IMR-90 (cell line): ENCODE results near the gene PGAM4. TPM values are rescaled to one million over a fixed set of nuclear protein-coding genes. Genes with fewer than 3 reads are reported as not detected.
A peak's percentile ranks its signal among the peaks of the same experiment; 100 is the strongest.

ENCODE experiments used
- ATAC-seq: fragments of 200-7000 bp; cut with Tn5 transposase; 2 replicates; pipeline ENCODE4 v1.9.1; 2020; ENCODE audit warnings: low read depth, mild to moderate bottlenecking, moderate library complexity
- BruUV-seq: library from RNA; stranded (reverse); fragments of 400-500 nt; replicated peaks from 2 replicates; lab custom pipeline; 2021; lab: Mats Ljungman, UMichigan
- CTCF ChIA-PET: fragments of 300-600 bp; formaldehyde crosslinking; extraction: SDS; loops from one replicate; lab custom pipeline; 2021; ENCODE audit warnings: antibody characterized with exemption; lab: Yijun Ruan, JAX
- POLR2A ChIA-PET: fragments of 300-600 bp; sonication (Branson Sonifier 250); formaldehyde crosslinking; loops from one replicate; lab custom pipeline; 2022; ENCODE audit warnings: antibody characterized with exemption; ENCODE audit not compliant: unreplicated experiment; lab: Charles Lee
- DNase-seq: peaks from one replicate; pipeline ENCODE4 v3.0.0; 2013
- H2AFZ ChIP-seq: replicated peaks from 2 replicates; pipeline ENCODE3; 2013; ENCODE audit warnings: low read length, mild to moderate bottlenecking; ENCODE audit not compliant: poor library complexity
- H2AK5ac ChIP-seq: 2 replicates; pipeline ENCODE4 v1.6.1; 2013; ENCODE audit warnings: low read depth, low read length, inconsistent platforms
- H2AK9ac ChIP-seq: replicated peaks from 2 replicates; pipeline ENCODE3; 2013; ENCODE audit warnings: mild to moderate bottlenecking, low read depth, low read length, moderate library complexity; ENCODE audit not compliant: poor library complexity
- H2BK120ac ChIP-seq: 2 replicates; pipeline ENCODE4 v1.6.1; 2013; ENCODE audit warnings: low read depth, low read length, inconsistent platforms
- H2BK15ac ChIP-seq: 3 replicates; pipeline ENCODE4 v1.6.1; 2013; ENCODE audit warnings: low read depth, low read length, inconsistent platforms
- H2BK20ac ChIP-seq: 2 replicates; pipeline ENCODE4 v1.6.1; 2013; ENCODE audit warnings: low read depth, mild to moderate bottlenecking, inconsistent platforms, low read length, moderate library complexity
- H2BK5ac ChIP-seq: 2 replicates; pipeline ENCODE4 v1.6.1; 2013; ENCODE audit warnings: mild to moderate bottlenecking, low read depth, low read length, inconsistent platforms; ENCODE audit not compliant: poor library complexity, severe bottlenecking
- H3K14ac ChIP-seq: replicated peaks from 2 replicates; pipeline ENCODE4 v1.6.1; 2013; ENCODE audit warnings: low read depth, low read length, inconsistent platforms
- H3K18ac ChIP-seq: 2 replicates; pipeline ENCODE4 v1.6.1; 2013; ENCODE audit warnings: low read depth, low read length, control low read depth
- H3K23ac ChIP-seq: 2 replicates; pipeline ENCODE4 v1.6.1; 2013; ENCODE audit warnings: low read depth, low read length, inconsistent platforms
- H3K27ac ChIP-seq: 2 replicates; pipeline ENCODE4 v1.5.1; 2013; ENCODE audit warnings: mild to moderate bottlenecking, control low read depth, low read length; ENCODE audit not compliant: insufficient read depth
- H3K27me3 ChIP-seq: 2 replicates; pipeline ENCODE4 v1.6.1; 2013; ENCODE audit warnings: low read length; ENCODE audit not compliant: control insufficient read depth, insufficient read depth
- H3K36me3 ChIP-seq: 2 replicates; pipeline ENCODE4 v1.6.1; 2013; ENCODE audit warnings: low read length, mixed read lengths; ENCODE audit not compliant: control insufficient read depth, insufficient read depth
- H3K4ac ChIP-seq: 2 replicates; pipeline ENCODE4 v1.6.1; 2013; ENCODE audit warnings: low read depth, low read length, inconsistent platforms
- H3K4me1 ChIP-seq: 2 replicates; pipeline ENCODE4 v1.6.1; 2013; ENCODE audit warnings: low read length, mixed read lengths; ENCODE audit not compliant: control insufficient read depth, insufficient read depth
- H3K4me2 ChIP-seq: 2 replicates; pipeline ENCODE4 v1.6.1; 2013; ENCODE audit warnings: low read depth, mild to moderate bottlenecking, control low read depth, low read length, moderate library complexity
- H3K4me3 ChIP-seq: 2 replicates; pipeline ENCODE4 v1.5.1; 2013; ENCODE audit warnings: low read depth, mild to moderate bottlenecking, control low read depth, low read length, moderate library complexity; ENCODE audit not compliant: insufficient read depth
- H3K56ac ChIP-seq: 2 replicates; pipeline ENCODE4 v1.6.1; 2013; ENCODE audit warnings: low read length, inconsistent platforms; ENCODE audit not compliant: insufficient read depth; ENCODE audit errors: extremely low read depth
- H3K79me1 ChIP-seq, 2 experiments: 2 replicates each; pipeline ENCODE4 v1.6.1; 2013; ENCODE audit warnings: low read length in 2 of 2, inconsistent platforms in 1 of 2, low read depth in 1 of 2
- H3K9ac ChIP-seq: 2 replicates; pipeline ENCODE4 v1.6.1; 2013; ENCODE audit warnings: low read depth, low read length, control low read depth
- H3K9me1 ChIP-seq: 2 replicates; pipeline ENCODE4 v1.6.1; 2013; ENCODE audit warnings: low read length, inconsistent platforms; ENCODE audit not compliant: insufficient read depth
- H3K9me3 ChIP-seq: 2 replicates; pipeline ENCODE4 v1.6.1; 2013; ENCODE audit warnings: low read length; ENCODE audit not compliant: control insufficient read depth, insufficient read depth
- H4K20me1 ChIP-seq: 2 replicates; pipeline ENCODE4 v1.6.1; 2013; ENCODE audit warnings: low read length, inconsistent platforms; ENCODE audit not compliant: insufficient read depth
- H4K5ac ChIP-seq: 2 replicates; pipeline ENCODE4 v1.6.1; 2013; ENCODE audit warnings: mild to moderate bottlenecking, low read depth, low read length, control low read depth
- H4K8ac ChIP-seq, 2 experiments: 2 replicates each; pipeline ENCODE4 v1.6.1; 2013; ENCODE audit warnings: low read depth in 2 of 2, low read length in 2 of 2, control low read depth in 1 of 2, inconsistent platforms in 1 of 2
- H4K91ac ChIP-seq: 2 replicates; pipeline ENCODE4 v1.6.1; 2013; ENCODE audit warnings: low read depth, low read length, inconsistent platforms; ENCODE audit not compliant: insufficient read depth
- BHLHE40 ChIP-seq: fragments of 150-350 bp; IDR thresholded peaks from 2 replicates; pipeline ENCODE4 v1.6.1; 2016; ENCODE audit warnings: mild to moderate bottlenecking, low read depth, low read length
- CEBPB ChIP-seq: IDR thresholded peaks from 2 replicates; pipeline ENCODE4 v1.6.1; 2012; ENCODE audit warnings: low read depth, low read length, improper control_type of control experiment
- CHD1 ChIP-seq: IDR thresholded peaks from 2 replicates; pipeline ENCODE4 v1.6.1; 2012; ENCODE audit warnings: low read depth, low read length, improper control_type of control experiment
- CTCF ChIP-seq: conservative IDR thresholded peaks from 2 replicates; pipeline ENCODE4 v1.5.1; 2012; ENCODE audit warnings: mild to moderate bottlenecking, low read depth, low read length, improper control_type of control experiment
- ELK1 ChIP-seq: fragments of 150-350 bp; IDR thresholded peaks from 2 replicates; pipeline ENCODE4 v1.6.1; 2016; ENCODE audit warnings: low read depth, mild to moderate bottlenecking, low read length, moderate library complexity, borderline replicate concordance
- FOS ChIP-seq: fragments of 150-350 bp; IDR thresholded peaks from 2 replicates; pipeline ENCODE4 v1.6.1; 2016; ENCODE audit warnings: low read depth, low read length
- MAFK ChIP-seq: IDR thresholded peaks from 2 replicates; pipeline ENCODE4 v1.6.1; 2012; ENCODE audit warnings: low read depth, low read length, improper control_type of control experiment
- MAZ ChIP-seq: IDR thresholded peaks from 2 replicates; pipeline ENCODE4 v1.6.1; 2012; ENCODE audit warnings: low read depth, mild to moderate bottlenecking, low read length, improper control_type of control experiment, moderate library complexity, borderline replicate concordance
- MXI1 ChIP-seq: IDR thresholded peaks from 2 replicates; pipeline ENCODE4 v1.6.1; 2012; ENCODE audit warnings: low read depth, mild to moderate bottlenecking, low read length, moderate library complexity, borderline replicate concordance
- NFE2L2 ChIP-seq: fragments of 150-350 bp; IDR thresholded peaks from 2 replicates; pipeline ENCODE4 v1.6.1; 2016; ENCODE audit warnings: low read depth, mild to moderate bottlenecking, low read length
- POLR2A ChIP-seq: IDR thresholded peaks from 2 replicates; pipeline ENCODE4 v1.6.1; 2012; ENCODE audit warnings: mild to moderate bottlenecking, low read depth, low read length
- RAD21 ChIP-seq: IDR thresholded peaks from 2 replicates; pipeline ENCODE4 v1.6.1; 2012; ENCODE audit warnings: low read length, improper control_type of control experiment
- RCOR1 ChIP-seq: IDR thresholded peaks from 2 replicates; pipeline ENCODE4 v1.6.1; 2012; ENCODE audit warnings: mild to moderate bottlenecking, low read length, improper control_type of control experiment; ENCODE audit not compliant: insufficient replicate concordance
- RFX5 ChIP-seq: IDR thresholded peaks from 2 replicates; pipeline ENCODE4 v1.8.0; 2012; ENCODE audit warnings: low read depth, mild to moderate bottlenecking, low read length, moderate library complexity
- SMC3 ChIP-seq: fragments of 150-350 bp; IDR thresholded peaks from 2 replicates; pipeline ENCODE4 v1.6.1; 2016; ENCODE audit warnings: low read depth, mild to moderate bottlenecking, antibody characterized with exemption, low read length, moderate library complexity
- USF2 ChIP-seq: fragments of 150-350 bp; IDR thresholded peaks from 2 replicates; pipeline ENCODE4 v1.6.1; 2017; ENCODE audit warnings: mild to moderate bottlenecking, antibody characterized with exemption, low read length, low read depth
- WGBS, 2 experiments: methylation state at CpG; one replicate each; pipeline versions ENCODE4 v1.1.5 to v1.1.7; 2013; ENCODE audit warnings: missing lambda C conversion rate in 2 of 2; ENCODE audit not compliant: insufficient read length in 1 of 2; ENCODE audit errors: extremely low coverage in 2 of 2; 5-methylcytosine and 5-hydroxymethylcytosine counted together
- dilution Hi-C: fragments of 300-500 bp; cut with HindIII; formaldehyde crosslinking; loops from one replicate; pipeline ENCODE4 v1.14.3; 2018; ENCODE audit warnings: low sequenced_read_pairs; ENCODE audit not compliant: unreplicated experiment
- in situ Hi-C: fragments of 300-500 bp; cut with MboI; formaldehyde crosslinking; loops from 3 replicates; pipeline ENCODE4 v1.14.3; 2019; ENCODE audit warnings: low sequenced_read_pairs, inconsistent platforms, mixed read lengths
- intact Hi-C: fragments of 100-400 bp; cut with micrococcal nuclease; formaldehyde crosslinking; loops from 2 replicates; pipeline ENCODE4 v1.10.0; 2022
- polyA plus RNA-seq, 3 experiments: library from polyadenylated mRNA; depleted of rRNA; stranded (reverse); fragments of >200 nt; gene quantifications; 2 replicates each; pipeline ENCODE4 v1.2.3, GENCODE V29; 2012; ENCODE audit warnings: low replicate concordance in 1 of 3
- total RNA-seq: library from RNA; depleted of rRNA; stranded (reverse); fragments of >200 nt; gene quantifications from 2 replicates; pipeline ENCODE4 v1.2.3, GENCODE V29; 2012

PGAM4 gene
- total and polyA plus RNA-seq, 2 of the 4 experiments (the other 2 are of a cell fraction): 0.46 to 0.72 TPM

- no peak overlapping the region for H4K8ac ChIP-seq
- H4K20me1 ChIP-seq: no peaks in the 10 kb centered on the region
- H3K4me2 ChIP-seq: no peak overlapping the region
- ChIA-PET POLR2A (no interaction called here), CTCF (interaction anchor here (0.5 kb wide), 1 partner anchor 72 kb away, joined by 4 read pairs; no protein-coding TSS in a partner anchor)
- H2BK120ac ChIP-seq: no peak overlapping the region
- H3K9me1 ChIP-seq: no peaks in the 10 kb centered on the region
- no peaks in the 10 kb centered on the region for H3K9me3 ChIP-seq
- H3K4ac ChIP-seq: no peak overlapping the region
- no peaks in the 10 kb centered on the region for H3K27me3 ChIP-seq
- no peak overlapping the region for H4K5ac ChIP-seq
- no peak overlapping the region for H2BK20ac ChIP-seq
- no CpG with 5 or more reads among the region's 1 CpG for WGBS, 2 experiments
- no peak for TF ChIP-seq MXI1
- no peak for TF ChIP-seq SMC3
- TF ChIP-seq FOS: no peak
- TF ChIP-seq NFE2L2: no peak
- TF ChIP-seq POLR2A: no peak
- TF ChIP-seq ELK1: no peak
- no peak for TF ChIP-seq RFX5
- TF ChIP-seq MAZ: no peak
- TF ChIP-seq RCOR1: no peak
- no peak for TF ChIP-seq MAFK
- TF ChIP-seq CHD1: no peak
- no peak for TF ChIP-seq BHLHE40
- no peak for TF ChIP-seq CEBPB
- no peak for TF ChIP-seq USF2
- TF ChIP-seq CTCF: no peak
- TF ChIP-seq RAD21: no peak
- no peak overlapping the region for H3K9ac ChIP-seq
- no peak overlapping the region for H4K91ac ChIP-seq
- in situ Hi-C loops (loop anchor here (10.0 kb wide), 1 partner anchor 97 kb away; the partner anchor contains the start of gene ATP7A), intact Hi-C loops (no loop called here), dilution Hi-C loops (no loop called here)
- H3K27ac ChIP-seq: no peak overlapping the region
- no peak overlapping the region for H3K14ac ChIP-seq
- no peak overlapping the region for H3K4me3 ChIP-seq
- no peaks in the 10 kb centered on the region for H3K79me1 ChIP-seq
- H2AK5ac ChIP-seq: no peak overlapping the region
- no peaks in the 10 kb centered on the region for H3K4me1 ChIP-seq
- H3K56ac ChIP-seq: no peak overlapping the region
- peak; percentile 48 for DNase-seq
- no peak overlapping the region for H3K23ac ChIP-seq
- ATAC-seq: peak; percentile 74
- H2BK5ac ChIP-seq: no peak overlapping the region
- BruUV-seq: no TSS peak
- H2BK15ac ChIP-seq: no peak overlapping the region
- no peak overlapping the region for H2AFZ ChIP-seq
- H3K36me3 ChIP-seq: 0 out of 2 replicates have a peak, but pooled peaks cover 1% of the 10 kb centered on the region
- H3K18ac ChIP-seq: no peak overlapping the region
- H2AK9ac ChIP-seq: no peak overlapping the region
These were observed 42.4 kb upstream of the PGAM4 start for GRCh38 chrX:78011846-78012245.
